HEK293 (cell line): ENCODE results near the gene BORCS5.

Source experiments
- GFI1B ChIP-seq: fragments of 450-650 bp; formaldehyde crosslinking; IDR thresholded peaks from 2 replicates; pipeline ENCODE4 v1.5.1; 2016; ENCODE audit warnings: missing biosample characterization, missing genetic modification characterization
- HOXC10 ChIP-seq: sonication (generic); formaldehyde crosslinking; IDR thresholded peaks from 2 replicates; pipeline ENCODE4 v1.8.1; 2023; ENCODE audit warnings: mild to moderate bottlenecking, missing genetic modification reagents
- KLF9 ChIP-seq: fragments of 450-650 bp; formaldehyde crosslinking; IDR thresholded peaks from 2 replicates; pipeline ENCODE4 v1.5.1; 2016; ENCODE audit warnings: missing biosample characterization, missing genetic modification characterization, low read depth
- MZF1 ChIP-seq: fragments of 450-650 bp; formaldehyde crosslinking; IDR thresholded peaks from 2 replicates; pipeline ENCODE4 v1.5.1; 2017; ENCODE audit warnings: missing biosample characterization, missing genetic modification characterization, borderline replicate concordance
- SP2 ChIP-seq: fragments of 450-650 bp; formaldehyde crosslinking; IDR thresholded peaks from 2 replicates; pipeline ENCODE4 v1.5.1; 2016; ENCODE audit warnings: missing biosample characterization, missing genetic modification characterization
- ZNF184 ChIP-seq: fragments of 450-650 bp; IDR thresholded peaks from 2 replicates; pipeline ENCODE4 v1.5.1; 2018; ENCODE audit warnings: missing biosample characterization, mild to moderate bottlenecking, missing genetic modification characterization
- ZNF223 ChIP-seq: fragments of 450-650 bp; formaldehyde crosslinking; IDR thresholded peaks from 2 replicates; pipeline ENCODE4 v1.5.1; 2016; ENCODE audit warnings: missing biosample characterization, missing genetic modification characterization
- ZNF366 ChIP-seq: fragments of 450-650 bp; formaldehyde crosslinking; conservative IDR thresholded peaks from 2 replicates; pipeline ENCODE4 v1.5.1; 2016; ENCODE audit warnings: missing biosample characterization, missing genetic modification characterization
- ZNF433 ChIP-seq: fragments of 450-650 bp; formaldehyde crosslinking; IDR thresholded peaks from 2 replicates; pipeline ENCODE4 v1.5.1; 2016; ENCODE audit warnings: missing biosample characterization, missing genetic modification characterization, low read depth
- ZNF561 ChIP-seq: fragments of 450-650 bp; IDR thresholded peaks from 2 replicates; pipeline ENCODE4 v1.5.1; 2018; ENCODE audit warnings: missing biosample characterization, missing genetic modification characterization, borderline replicate concordance
- ZNF621 ChIP-seq: fragments of 450-650 bp; formaldehyde crosslinking; IDR thresholded peaks from 2 replicates; pipeline ENCODE4 v1.5.1; 2017; ENCODE audit warnings: missing biosample characterization, missing genetic modification characterization
- ZNF623 ChIP-seq: fragments of 450-650 bp; formaldehyde crosslinking; IDR thresholded peaks from 2 replicates; pipeline ENCODE4 v1.5.1; 2016; ENCODE audit warnings: missing biosample characterization, missing genetic modification characterization
- ZXDB ChIP-seq: fragments of 450-650 bp; formaldehyde crosslinking; IDR thresholded peaks from 2 replicates; pipeline ENCODE4 v1.5.1; 2016; ENCODE audit warnings: missing biosample characterization, missing genetic modification characterization
- TF ChIP-seq, protein P1 (sequence below): fragments of 450-650 bp; formaldehyde crosslinking; IDR thresholded peaks from 2 replicates; pipeline ENCODE4 v1.5.1; 2016; ENCODE audit warnings: missing biosample characterization, missing genetic modification characterization
- TF ChIP-seq, protein P2 (sequence below): fragments of 450-650 bp; formaldehyde crosslinking; conservative IDR thresholded peaks from 2 replicates; pipeline ENCODE4 v1.5.1; 2016; ENCODE audit warnings: low read depth, missing biosample characterization, missing genetic modification characterization
- TF ChIP-seq, protein P3 (sequence below): fragments of 450-650 bp; formaldehyde crosslinking; IDR thresholded peaks from 2 replicates; pipeline ENCODE4 v1.5.1; 2016; ENCODE audit warnings: missing biosample characterization, missing genetic modification characterization
- TF ChIP-seq, protein P4 (sequence below): fragments of 450-650 bp; formaldehyde crosslinking; IDR thresholded peaks from 2 replicates; pipeline ENCODE4 v1.5.1; 2017; ENCODE audit warnings: missing biosample characterization, missing genetic modification characterization
- TF ChIP-seq, protein P5 (sequence below): fragments of 450-650 bp; IDR thresholded peaks from 2 replicates; pipeline ENCODE4 v1.5.1; 2018; ENCODE audit warnings: missing biosample characterization, missing genetic modification characterization
- TF ChIP-seq, protein P6 (sequence below): fragments of 450-650 bp; formaldehyde crosslinking; IDR thresholded peaks from 2 replicates; pipeline ENCODE4 v1.5.1; 2016; ENCODE audit warnings: missing biosample characterization, missing genetic modification characterization
- TF ChIP-seq, protein P7 (sequence below): fragments of 450-650 bp; formaldehyde crosslinking; IDR thresholded peaks from 2 replicates; pipeline ENCODE4 v1.5.1; 2016; ENCODE audit warnings: missing biosample characterization, missing genetic modification characterization
- TF ChIP-seq, protein P8 (sequence below): fragments of 450-650 bp; formaldehyde crosslinking; IDR thresholded peaks from 2 replicates; pipeline ENCODE4 v1.5.1; 2016; ENCODE audit warnings: missing biosample characterization, missing genetic modification characterization

The BORCS5 gene

DNA sequence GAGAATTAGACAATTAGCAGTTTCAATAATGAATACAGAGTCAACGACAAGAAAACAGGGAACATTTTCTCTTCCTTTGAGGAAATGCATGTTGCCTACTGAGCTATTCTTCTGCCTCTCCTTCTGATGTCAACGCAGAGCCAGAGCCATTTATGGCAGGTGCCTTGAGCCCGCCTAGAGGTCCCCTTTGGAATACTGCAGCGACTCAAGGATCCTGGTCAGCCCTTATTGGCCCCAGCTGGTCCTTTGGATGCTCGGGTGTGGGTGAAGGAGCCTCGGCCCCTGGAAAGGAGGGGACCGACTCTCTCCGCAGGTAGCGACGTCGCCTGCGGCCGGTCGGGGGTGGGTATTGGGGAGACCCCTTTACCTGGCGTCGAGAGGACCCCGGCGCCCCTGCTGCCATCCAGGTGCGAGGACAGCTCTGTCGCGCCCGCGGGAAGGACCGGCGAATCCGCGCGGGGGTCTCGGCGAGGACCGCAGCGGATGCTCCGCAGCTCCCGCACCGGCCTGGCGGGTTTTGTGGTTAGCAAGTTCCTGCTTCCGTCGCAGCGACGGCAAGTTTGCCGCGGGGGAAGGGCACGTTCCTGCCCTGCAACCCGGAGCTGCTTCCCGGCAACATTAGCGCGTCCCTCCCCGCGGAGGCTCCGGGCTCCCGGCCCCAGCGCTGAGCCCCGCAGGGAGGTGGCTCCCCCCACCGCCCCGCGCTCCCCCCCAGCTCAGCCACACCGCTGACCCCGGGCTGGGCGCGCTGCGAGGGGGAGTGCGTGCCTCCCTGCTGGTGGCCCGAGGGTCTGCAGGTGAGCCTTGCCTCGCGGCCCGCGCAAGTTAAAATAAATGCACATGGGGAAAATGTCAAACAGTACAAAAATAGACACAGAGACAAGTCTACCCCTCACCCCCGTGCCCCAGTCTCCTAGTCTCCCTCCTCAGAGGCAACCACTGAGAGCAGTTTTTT is 6.9 kb upstream of the BORCS5 start, which contains the start of gene MANSC1 (continued):
- TF ChIP-seq, protein P1, sequence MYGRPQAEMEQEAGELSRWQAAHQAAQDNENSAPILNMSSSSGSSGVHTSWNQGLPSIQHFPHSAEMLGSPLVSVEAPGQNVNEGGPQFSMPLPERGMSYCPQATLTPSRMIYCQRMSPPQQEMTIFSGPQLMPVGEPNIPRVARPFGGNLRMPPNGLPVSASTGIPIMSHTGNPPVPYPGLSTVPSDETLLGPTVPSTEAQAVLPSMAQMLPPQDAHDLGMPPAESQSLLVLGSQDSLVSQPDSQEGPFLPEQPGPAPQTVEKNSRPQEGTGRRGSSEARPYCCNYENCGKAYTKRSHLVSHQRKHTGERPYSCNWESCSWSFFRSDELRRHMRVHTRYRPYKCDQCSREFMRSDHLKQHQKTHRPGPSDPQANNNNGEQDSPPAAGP (tag by site-specific recombination): peak; percentile 64; the same call in 1 of the 2 replicates
- TF ChIP-seq ZNF561 (tag by site-specific recombination) (peak; percentile 82), HOXC10 (no peak), ZXDB (tag by site-specific recombination) (peak; percentile 96), MZF1 (peak; percentile 76), GFI1B (no peak), ZNF366 (tag by site-specific recombination) (peak; percentile 64), KLF9 (tag by site-specific recombination) (no peak), ZNF223 (tag by site-specific recombination) (no peak), ZNF623 (no peak), SP2 (tag by site-specific recombination) (peak; percentile 48), ZNF433 (no peak), ZNF184 (tag by site-specific recombination) (no peak; the same call in 1 of the 2 replicates), ZNF621 (tag by site-specific recombination) (no peak)
- TF ChIP-seq, protein P2, sequence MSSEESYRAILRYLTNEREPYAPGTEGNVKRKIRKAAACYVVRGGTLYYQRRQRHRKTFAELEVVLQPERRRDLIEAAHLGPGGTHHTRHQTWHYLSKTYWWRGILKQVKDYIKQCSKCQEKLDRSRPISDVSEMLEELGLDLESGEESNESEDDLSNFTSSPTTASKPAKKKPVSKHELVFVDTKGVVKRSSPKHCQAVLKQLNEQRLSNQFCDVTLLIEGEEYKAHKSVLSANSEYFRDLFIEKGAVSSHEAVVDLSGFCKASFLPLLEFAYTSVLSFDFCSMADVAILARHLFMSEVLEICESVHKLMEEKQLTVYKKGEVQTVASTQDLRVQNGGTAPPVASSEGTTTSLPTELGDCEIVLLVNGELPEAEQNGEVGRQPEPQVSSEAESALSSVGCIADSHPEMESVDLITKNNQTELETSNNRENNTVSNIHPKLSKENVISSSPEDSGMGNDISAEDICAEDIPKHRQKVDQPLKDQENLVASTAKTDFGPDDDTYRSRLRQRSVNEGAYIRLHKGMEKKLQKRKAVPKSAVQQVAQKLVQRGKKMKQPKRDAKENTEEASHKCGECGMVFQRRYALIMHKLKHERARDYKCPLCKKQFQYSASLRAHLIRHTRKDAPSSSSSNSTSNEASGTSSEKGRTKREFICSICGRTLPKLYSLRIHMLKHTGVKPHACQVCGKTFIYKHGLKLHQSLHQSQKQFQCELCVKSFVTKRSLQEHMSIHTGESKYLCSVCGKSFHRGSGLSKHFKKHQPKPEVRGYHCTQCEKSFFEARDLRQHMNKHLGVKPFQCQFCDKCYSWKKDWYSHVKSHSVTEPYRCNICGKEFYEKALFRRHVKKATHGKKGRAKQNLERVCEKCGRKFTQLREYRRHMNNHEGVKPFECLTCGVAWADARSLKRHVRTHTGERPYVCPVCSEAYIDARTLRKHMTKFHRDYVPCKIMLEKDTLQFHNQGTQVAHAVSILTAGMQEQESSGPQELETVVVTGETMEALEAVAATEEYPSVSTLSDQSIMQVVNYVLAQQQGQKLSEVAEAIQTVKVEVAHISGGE: peak; percentile 96
- TF ChIP-seq, protein P3, sequence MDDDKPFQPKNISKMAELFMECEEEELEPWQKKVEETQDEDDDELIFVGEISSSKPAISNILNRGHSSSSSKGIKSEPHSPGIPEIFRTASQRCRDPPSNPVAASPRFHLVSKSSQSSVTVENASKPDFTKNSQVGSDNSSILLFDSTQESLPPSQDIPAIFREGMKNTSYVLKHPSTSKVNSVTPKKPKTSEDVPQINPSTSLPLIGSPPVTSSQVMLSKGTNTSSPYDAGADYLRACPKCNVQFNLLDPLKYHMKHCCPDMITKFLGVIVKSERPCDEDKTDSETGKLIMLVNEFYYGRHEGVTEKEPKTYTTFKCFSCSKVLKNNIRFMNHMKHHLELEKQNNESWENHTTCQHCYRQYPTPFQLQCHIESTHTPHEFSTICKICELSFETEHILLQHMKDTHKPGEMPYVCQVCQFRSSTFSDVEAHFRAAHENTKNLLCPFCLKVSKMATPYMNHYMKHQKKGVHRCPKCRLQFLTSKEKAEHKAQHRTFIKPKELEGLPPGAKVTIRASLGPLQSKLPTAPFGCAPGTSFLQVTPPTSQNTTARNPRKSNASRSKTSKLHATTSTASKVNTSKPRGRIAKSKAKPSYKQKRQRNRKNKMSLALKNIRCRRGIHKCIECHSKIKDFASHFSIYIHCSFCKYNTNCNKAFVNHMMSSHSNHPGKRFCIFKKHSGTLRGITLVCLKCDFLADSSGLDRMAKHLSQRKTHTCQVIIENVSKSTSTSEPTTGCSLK (tag by site-specific recombination): no peak
- TF ChIP-seq, protein P4, sequence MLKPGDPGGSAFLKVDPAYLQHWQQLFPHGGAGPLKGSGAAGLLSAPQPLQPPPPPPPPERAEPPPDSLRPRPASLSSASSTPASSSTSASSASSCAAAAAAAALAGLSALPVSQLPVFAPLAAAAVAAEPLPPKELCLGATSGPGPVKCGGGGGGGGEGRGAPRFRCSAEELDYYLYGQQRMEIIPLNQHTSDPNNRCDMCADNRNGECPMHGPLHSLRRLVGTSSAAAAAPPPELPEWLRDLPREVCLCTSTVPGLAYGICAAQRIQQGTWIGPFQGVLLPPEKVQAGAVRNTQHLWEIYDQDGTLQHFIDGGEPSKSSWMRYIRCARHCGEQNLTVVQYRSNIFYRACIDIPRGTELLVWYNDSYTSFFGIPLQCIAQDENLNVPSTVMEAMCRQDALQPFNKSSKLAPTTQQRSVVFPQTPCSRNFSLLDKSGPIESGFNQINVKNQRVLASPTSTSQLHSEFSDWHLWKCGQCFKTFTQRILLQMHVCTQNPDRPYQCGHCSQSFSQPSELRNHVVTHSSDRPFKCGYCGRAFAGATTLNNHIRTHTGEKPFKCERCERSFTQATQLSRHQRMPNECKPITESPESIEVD (tag by site-specific recombination): no peak
- TF ChIP-seq, protein P5, sequence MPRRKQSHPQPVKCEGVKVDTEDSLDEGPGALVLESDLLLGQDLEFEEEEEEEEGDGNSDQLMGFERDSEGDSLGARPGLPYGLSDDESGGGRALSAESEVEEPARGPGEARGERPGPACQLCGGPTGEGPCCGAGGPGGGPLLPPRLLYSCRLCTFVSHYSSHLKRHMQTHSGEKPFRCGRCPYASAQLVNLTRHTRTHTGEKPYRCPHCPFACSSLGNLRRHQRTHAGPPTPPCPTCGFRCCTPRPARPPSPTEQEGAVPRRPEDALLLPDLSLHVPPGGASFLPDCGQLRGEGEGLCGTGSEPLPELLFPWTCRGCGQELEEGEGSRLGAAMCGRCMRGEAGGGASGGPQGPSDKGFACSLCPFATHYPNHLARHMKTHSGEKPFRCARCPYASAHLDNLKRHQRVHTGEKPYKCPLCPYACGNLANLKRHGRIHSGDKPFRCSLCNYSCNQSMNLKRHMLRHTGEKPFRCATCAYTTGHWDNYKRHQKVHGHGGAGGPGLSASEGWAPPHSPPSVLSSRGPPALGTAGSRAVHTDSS: no peak
- TF ChIP-seq, protein P6, sequence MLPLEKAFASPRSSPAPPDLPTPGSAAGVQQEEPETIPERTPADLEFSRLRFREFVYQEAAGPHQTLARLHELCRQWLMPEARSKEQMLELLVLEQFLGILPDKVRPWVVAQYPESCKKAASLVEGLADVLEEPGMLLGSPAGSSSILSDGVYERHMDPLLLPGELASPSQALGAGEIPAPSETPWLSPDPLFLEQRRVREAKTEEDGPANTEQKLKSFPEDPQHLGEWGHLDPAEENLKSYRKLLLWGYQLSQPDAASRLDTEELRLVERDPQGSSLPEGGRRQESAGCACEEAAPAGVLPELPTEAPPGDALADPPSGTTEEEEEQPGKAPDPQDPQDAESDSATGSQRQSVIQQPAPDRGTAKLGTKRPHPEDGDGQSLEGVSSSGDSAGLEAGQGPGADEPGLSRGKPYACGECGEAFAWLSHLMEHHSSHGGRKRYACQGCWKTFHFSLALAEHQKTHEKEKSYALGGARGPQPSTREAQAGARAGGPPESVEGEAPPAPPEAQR (tag by site-specific recombination): 0 out of 2 replicates have a peak, but pooled peaks have one; percentile 14
- TF ChIP-seq, protein P7, sequence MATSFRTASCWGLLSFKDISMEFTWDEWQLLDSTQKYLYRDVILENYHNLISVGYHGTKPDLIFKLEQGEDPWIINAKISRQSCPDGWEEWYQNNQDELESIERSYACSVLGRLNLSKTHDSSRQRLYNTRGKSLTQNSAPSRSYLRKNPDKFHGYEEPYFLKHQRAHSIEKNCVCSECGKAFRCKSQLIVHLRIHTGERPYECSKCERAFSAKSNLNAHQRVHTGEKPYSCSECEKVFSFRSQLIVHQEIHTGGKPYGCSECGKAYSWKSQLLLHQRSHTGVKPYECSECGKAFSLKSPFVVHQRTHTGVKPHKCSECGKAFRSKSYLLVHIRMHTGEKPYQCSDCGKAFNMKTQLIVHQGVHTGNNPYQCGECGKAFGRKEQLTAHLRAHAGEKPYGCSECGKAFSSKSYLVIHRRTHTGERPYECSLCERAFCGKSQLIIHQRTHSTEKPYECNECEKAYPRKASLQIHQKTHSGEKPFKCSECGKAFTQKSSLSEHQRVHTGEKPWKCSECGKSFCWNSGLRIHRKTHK (tag by site-specific recombination): no peak
- TF ChIP-seq, protein P8, sequence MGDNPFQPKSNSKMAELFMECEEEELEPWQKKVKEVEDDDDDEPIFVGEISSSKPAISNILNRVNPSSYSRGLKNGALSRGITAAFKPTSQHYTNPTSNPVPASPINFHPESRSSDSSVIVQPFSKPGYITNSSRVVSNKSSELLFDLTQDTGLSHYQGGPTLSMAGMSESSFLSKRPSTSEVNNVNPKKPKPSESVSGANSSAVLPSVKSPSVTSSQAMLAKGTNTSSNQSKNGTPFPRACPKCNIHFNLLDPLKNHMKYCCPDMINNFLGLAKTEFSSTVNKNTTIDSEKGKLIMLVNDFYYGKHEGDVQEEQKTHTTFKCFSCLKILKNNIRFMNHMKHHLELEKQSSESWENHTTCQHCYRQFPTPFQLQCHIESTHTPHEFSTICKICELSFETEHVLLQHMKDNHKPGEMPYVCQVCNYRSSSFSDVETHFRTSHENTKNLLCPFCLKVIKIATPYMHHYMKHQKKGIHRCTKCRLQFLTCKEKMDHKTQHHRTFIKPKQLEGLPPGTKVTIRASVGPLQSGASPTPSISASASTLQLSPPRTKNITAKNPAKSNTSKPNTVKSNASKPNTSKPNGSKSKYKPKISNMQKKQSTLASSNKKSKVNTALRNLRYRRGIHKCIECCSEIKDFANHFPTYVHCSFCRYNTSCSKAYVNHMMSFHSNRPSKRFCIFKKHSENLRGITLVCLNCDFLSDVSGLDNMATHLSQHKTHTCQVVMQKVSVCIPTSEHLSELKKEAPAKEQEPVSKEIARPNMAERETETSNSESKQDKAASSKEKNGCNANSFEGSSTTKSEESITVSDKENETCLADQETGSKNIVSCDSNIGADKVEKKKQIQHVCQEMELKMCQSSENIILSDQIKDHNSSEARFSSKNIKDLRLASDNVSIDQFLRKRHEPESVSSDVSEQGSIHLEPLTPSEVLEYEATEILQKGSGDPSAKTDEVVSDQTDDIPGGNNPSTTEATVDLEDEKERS (tag by site-specific recombination): 0 out of 2 replicates have a peak, but pooled peaks have one; percentile 14
